Measurements from ENCODE around the gene A2M. TPM values are rescaled to one million over a fixed set of nuclear protein-coding genes. Genes with fewer than 3 reads are reported as not detected.

A2M gene
- total RNA-seq, 4 donors from 2014 or later: 47.6 to 84.4 (median 54.8) TPM

GRCh38 chr12:9032202-9032964, 83.3 kb downstream of the A2M start:
- Histone ChIP-seq H3K4me3 (no peak overlapping the region), H3K27me3 (no peaks in the 10 kb centered on the region)

GRCh38 chr12:9030776-9031175, 84.9 kb downstream of the A2M start:
- H3K36me3 ChIP-seq: no peaks in the 10 kb centered on the region
- 61% methylated on average over 2 of the region's 2 CpGs for WGBS
- H3K9me3 ChIP-seq: no peaks in the 10 kb centered on the region
- no peak overlapping the region for H3K4me3 ChIP-seq
- H3K27me3 ChIP-seq: no peaks in the 10 kb centered on the region
- no peak overlapping the region for H3K27ac ChIP-seq
- no peaks in the 10 kb centered on the region for H3K4me1 ChIP-seq
- TF ChIP-seq POLR2A (IDR thresholded peaks at IDR 0.05) (no peak), POLR2AphosphoS5 (IDR thresholded peaks at IDR 0.05) (no peak), EP300 (IDR thresholded peaks at IDR 0.05) (no peak), CTCF (IDR thresholded peaks at IDR 0.05) (no peak)
- DNase-seq (ENCODE audit: low spot score in 2 of 2): no peak

More at GRCh38 chr12:9032202-9032964, 83.3 kb downstream of the A2M start:
- Histone ChIP-seq H3K9me3 (no peaks in the 10 kb centered on the region), H3K4me1 (no peaks in the 10 kb centered on the region), H3K36me3 (no peaks in the 10 kb centered on the region), H3K27ac (no peak overlapping the region)
- no peak for TF ChIP-seq CTCF (IDR thresholded peaks at IDR 0.05)
- no peak for TF ChIP-seq EP300 (IDR thresholded peaks at IDR 0.05)
- no peak for TF ChIP-seq POLR2A (IDR thresholded peaks at IDR 0.05)
- no peak for TF ChIP-seq POLR2AphosphoS5 (IDR thresholded peaks at IDR 0.05)
- WGBS: 82% methylated on average over 5 of the region's 5 CpGs
- no peak for DNase-seq (ENCODE audit: low spot score in 2 of 2)

GRCh38 chr12:9027161-9028059, 88.3 kb downstream of the A2M start:
- Histone ChIP-seq H3K27me3 (no peaks in the 10 kb centered on the region), H3K27ac (no peak overlapping the region), H3K4me3 (no peak overlapping the region), H3K4me1 (no peaks in the 10 kb centered on the region), H3K36me3 (no peaks in the 10 kb centered on the region), H3K9me3 (no peaks in the 10 kb centered on the region)
- DNase-seq (ENCODE audit: low spot score in 2 of 2): no peak
- TF ChIP-seq POLR2AphosphoS5 (IDR thresholded peaks at IDR 0.05): no peak
- TF ChIP-seq POLR2A (IDR thresholded peaks at IDR 0.05): no peak
- no peak for TF ChIP-seq EP300 (IDR thresholded peaks at IDR 0.05)
- no peak for TF ChIP-seq CTCF (IDR thresholded peaks at IDR 0.05)
- WGBS: 87% methylated on average over 7 of the region's 7 CpGs

- TF ChIP-seq POLR2A (IDR thresholded peaks at IDR 0.05) (no peak), CTCF (IDR thresholded peaks at IDR 0.05) (no peak), EP300 (IDR thresholded peaks at IDR 0.05) (no peak), POLR2AphosphoS5 (IDR thresholded peaks at IDR 0.05) (no peak)
These were observed 91.2 kb downstream of the A2M start for GRCh38 chr12:9024512-9024911.

GRCh38 chr12:9022592-9022991, 93.1 kb downstream of the A2M start:
- Histone ChIP-seq H3K27me3 (no peaks in the 10 kb centered on the region), H3K4me1 (no peaks in the 10 kb centered on the region), H3K9me3 (no peaks in the 10 kb centered on the region), H3K36me3 (no peaks in the 10 kb centered on the region), H3K27ac (no peak overlapping the region), H3K4me3 (no peak overlapping the region)
- WGBS: 94% methylated on average over 2 of the region's 2 CpGs
- no peak for DNase-seq (ENCODE audit: low spot score in 2 of 2)
- no peak for TF ChIP-seq POLR2AphosphoS5 (IDR thresholded peaks at IDR 0.05)
- no peak for TF ChIP-seq CTCF (IDR thresholded peaks at IDR 0.05)
- TF ChIP-seq EP300 (IDR thresholded peaks at IDR 0.05): no peak
- no peak for TF ChIP-seq POLR2A (IDR thresholded peaks at IDR 0.05)

More at GRCh38 chr12:9024512-9024911, 91.2 kb downstream of the A2M start:
- H3K27me3 ChIP-seq: no peaks in the 10 kb centered on the region
- H3K27ac ChIP-seq: no peak overlapping the region
- H3K4me3 ChIP-seq: no peak overlapping the region
- 98% methylated on average over 2 of the region's 2 CpGs for WGBS
- H3K9me3 ChIP-seq: no peaks in the 10 kb centered on the region
- no peak for DNase-seq (ENCODE audit: low spot score in 2 of 2)
- no peaks in the 10 kb centered on the region for H3K4me1 ChIP-seq
- H3K36me3 ChIP-seq: no peaks in the 10 kb centered on the region

All from suprapubic skin (tissue), 4 donors.